ENCODE measurements around the gene DGKI.

DNA sequence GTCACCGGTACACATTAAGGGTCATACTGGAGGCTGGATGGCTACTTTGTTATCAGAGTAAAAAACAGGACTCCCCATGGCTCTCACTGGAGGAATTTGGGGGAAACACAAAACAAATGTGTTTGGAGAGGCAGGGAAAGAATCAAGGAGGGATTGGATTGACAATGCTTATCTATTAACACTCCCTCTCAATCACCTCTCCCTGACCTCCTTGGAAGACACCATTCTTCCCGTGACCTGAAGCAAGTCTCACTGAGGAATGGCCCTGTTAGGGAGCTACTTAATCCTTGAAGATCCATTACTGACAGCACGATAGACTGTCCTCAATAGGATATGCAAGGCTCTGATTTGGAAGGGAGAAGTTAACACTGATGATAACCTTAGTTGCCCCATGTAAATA, 261.2 kb downstream of the DGKI start:
- TF ChIP-seq, protein P1, sequence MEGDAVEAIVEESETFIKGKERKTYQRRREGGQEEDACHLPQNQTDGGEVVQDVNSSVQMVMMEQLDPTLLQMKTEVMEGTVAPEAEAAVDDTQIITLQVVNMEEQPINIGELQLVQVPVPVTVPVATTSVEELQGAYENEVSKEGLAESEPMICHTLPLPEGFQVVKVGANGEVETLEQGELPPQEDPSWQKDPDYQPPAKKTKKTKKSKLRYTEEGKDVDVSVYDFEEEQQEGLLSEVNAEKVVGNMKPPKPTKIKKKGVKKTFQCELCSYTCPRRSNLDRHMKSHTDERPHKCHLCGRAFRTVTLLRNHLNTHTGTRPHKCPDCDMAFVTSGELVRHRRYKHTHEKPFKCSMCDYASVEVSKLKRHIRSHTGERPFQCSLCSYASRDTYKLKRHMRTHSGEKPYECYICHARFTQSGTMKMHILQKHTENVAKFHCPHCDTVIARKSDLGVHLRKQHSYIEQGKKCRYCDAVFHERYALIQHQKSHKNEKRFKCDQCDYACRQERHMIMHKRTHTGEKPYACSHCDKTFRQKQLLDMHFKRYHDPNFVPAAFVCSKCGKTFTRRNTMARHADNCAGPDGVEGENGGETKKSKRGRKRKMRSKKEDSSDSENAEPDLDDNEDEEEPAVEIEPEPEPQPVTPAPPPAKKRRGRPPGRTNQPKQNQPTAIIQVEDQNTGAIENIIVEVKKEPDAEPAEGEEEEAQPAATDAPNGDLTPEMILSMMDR (conservative IDR thresholded peaks at IDR 0.05 in 1 of 2, IDR thresholded peaks at IDR 0.05 in 1 of 2; ENCODE audit: low read depth in 1 of 2, low read length in 2 of 2) = no peak
- TF ChIP-seq EZH2 (IDR thresholded peaks at IDR 0.05; ENCODE audit: low read length, missing control alignments) = no peak
